KMS-11 (cell line): ENCODE measurements around the gene NNMT.

Experiments used
- H2AFZ ChIP-seq: fragments of 200-600 bp; sonication (generic); 2 replicates; pipeline ENCODE4 v1.6.1; 2016; ENCODE audit warnings: antibody characterized with exemption, mixed run types, low read depth
- H3K27ac ChIP-seq: fragments of 200-600 bp; sonication (generic); 2 replicates; pipeline ENCODE4 v1.6.1; 2016; ENCODE audit warnings: mild to moderate bottlenecking, mixed run types
- H3K27me3 ChIP-seq: fragments of 200-600 bp; sonication (generic); 2 replicates; pipeline ENCODE4 v1.6.1; 2017; ENCODE audit warnings: mild to moderate bottlenecking, low read depth, mixed run types, moderate library complexity; ENCODE audit not compliant: insufficient read depth
- H3K36me3 ChIP-seq: fragments of 200-600 bp; sonication (generic); 2 replicates; pipeline ENCODE4 v1.6.1; 2017; ENCODE audit warnings: mild to moderate bottlenecking, mixed run types; ENCODE audit not compliant: insufficient read depth
- H3K4me1 ChIP-seq: fragments of 200-600 bp; sonication (generic); 2 replicates; pipeline ENCODE4 v1.6.1; 2016; ENCODE audit warnings: mild to moderate bottlenecking, low read depth, mixed run types; ENCODE audit not compliant: poor library complexity, severe bottlenecking
- H3K4me2 ChIP-seq: fragments of 200-600 bp; sonication (generic); 2 replicates; pipeline ENCODE4 v1.7.0; 2016; ENCODE audit warnings: mild to moderate bottlenecking, mixed run types
- H3K4me3 ChIP-seq: fragments of 200-600 bp; sonication (generic); IDR thresholded peaks from 2 replicates; pipeline ENCODE4 v1.6.1; 2017; ENCODE audit warnings: low read depth, low read length, mixed read lengths; ENCODE audit not compliant: insufficient read depth
- H3K79me2 ChIP-seq: fragments of 200-600 bp; sonication (generic); 2 replicates; pipeline ENCODE4 v1.6.1; 2016; ENCODE audit warnings: low read depth, mixed run types; ENCODE audit not compliant: insufficient read depth
- H3K9ac ChIP-seq: fragments of 200-600 bp; sonication (generic); 2 replicates; pipeline ENCODE4 v1.6.1; 2016; ENCODE audit warnings: mild to moderate bottlenecking, mixed run types
- H4K20me1 ChIP-seq: fragments of 200-600 bp; sonication (generic); 2 replicates; pipeline ENCODE4 v1.6.1; 2016; ENCODE audit warnings: mild to moderate bottlenecking, mixed run types; ENCODE audit not compliant: insufficient read depth
- CTCF ChIP-seq: fragments of 200-600 bp; sonication (generic); conservative IDR thresholded peaks from 2 replicates; pipeline ENCODE4 v1.6.1; 2017; ENCODE audit warnings: low read depth, mild to moderate bottlenecking, antibody characterized with exemption, low read length, moderate library complexity, mixed read lengths

NNMT gene

GRCh38 chr11:114264381-114264780 is 31.8 kb upstream of the NNMT start:
- H3K4me2 ChIP-seq, result no peak overlapping the region
- no peaks in the 10 kb centered on the region for H3K4me1 ChIP-seq
- H3K9ac ChIP-seq, result no peak overlapping the region
- no peak overlapping the region for H2AFZ ChIP-seq
- H3K79me2 ChIP-seq, result no peaks in the 10 kb centered on the region
- no peaks in the 10 kb centered on the region for H3K27me3 ChIP-seq
- TF ChIP-seq CTCF, result no peak
- no peak overlapping the region for H3K4me3 ChIP-seq
- H4K20me1 ChIP-seq, result no peaks in the 10 kb centered on the region
- no peaks in the 10 kb centered on the region for H3K36me3 ChIP-seq
- H3K27ac ChIP-seq, result no peak overlapping the region

GRCh38 chr11:114265122-114265878 is 30.9 kb upstream of the NNMT start:
- no peaks in the 10 kb centered on the region for H3K79me2 ChIP-seq
- H3K4me3 ChIP-seq, result no peak overlapping the region
- no peak for TF ChIP-seq CTCF
- H3K9ac ChIP-seq, result no peak overlapping the region
- H3K36me3 ChIP-seq, result no peaks in the 10 kb centered on the region
- H3K4me2 ChIP-seq, result no peak overlapping the region
- H3K27me3 ChIP-seq, result no peaks in the 10 kb centered on the region
- no peak overlapping the region for H2AFZ ChIP-seq
- no peaks in the 10 kb centered on the region for H4K20me1 ChIP-seq
- H3K27ac ChIP-seq, result no peak overlapping the region
- H3K4me1 ChIP-seq, result no peaks in the 10 kb centered on the region

- H3K27ac ChIP-seq, result no peak overlapping the region
- no peak overlapping the region for H2AFZ ChIP-seq
- H3K4me1 ChIP-seq, result no peaks in the 10 kb centered on the region
- no peak overlapping the region for H3K9ac ChIP-seq
- no peak for TF ChIP-seq CTCF
- H3K27me3 ChIP-seq, result no peaks in the 10 kb centered on the region
- H3K4me3 ChIP-seq, result no peak overlapping the region
- no peaks in the 10 kb centered on the region for H3K36me3 ChIP-seq
- no peaks in the 10 kb centered on the region for H3K79me2 ChIP-seq
- H3K4me2 ChIP-seq, result no peak overlapping the region
- H4K20me1 ChIP-seq, result no peaks in the 10 kb centered on the region
Measured at GRCh38 chr11:114269498-114269897, 26.7 kb upstream of the NNMT start.

GRCh38 chr11:114270531-114271270 is 25.5 kb upstream of the NNMT start:
- no peaks in the 10 kb centered on the region for H3K4me1 ChIP-seq
- no peaks in the 10 kb centered on the region for H3K27me3 ChIP-seq
- H4K20me1 ChIP-seq, result no peaks in the 10 kb centered on the region
- H3K4me3 ChIP-seq, result no peak overlapping the region
- no peak overlapping the region for H3K9ac ChIP-seq
- H3K4me2 ChIP-seq, result no peak overlapping the region
- no peaks in the 10 kb centered on the region for H3K36me3 ChIP-seq
- no peak for TF ChIP-seq CTCF
- no peak overlapping the region for H2AFZ ChIP-seq
- H3K27ac ChIP-seq, result no peak overlapping the region
- no peaks in the 10 kb centered on the region for H3K79me2 ChIP-seq
